Mucosa of rectum (tissue), 2 donors: ENCODE results near the gene IGF2R.
"Not testable (repeated sequence)": the region's sequence is repeated elsewhere in the genome, so short reads cannot be mapped to it uniquely, and the experiment has no call there.

Source experiments
- H3K27ac ChIP-seq, 2 donors: one replicate each; pipeline ENCODE4 v1.7.0; 2013; ENCODE audit warnings: inconsistent platforms in 2 of 2, low read depth in 2 of 2, low read length in 2 of 2
- H3K27me3 ChIP-seq, 2 donors: one replicate each; pipeline ENCODE4 v1.7.0; 2013; ENCODE audit warnings: low read length in 2 of 2; ENCODE audit not compliant: control insufficient read depth in 2 of 2, insufficient read depth in 2 of 2
- H3K36me3 ChIP-seq, 2 donors: one replicate each; pipeline ENCODE4 v1.7.0; 2013; ENCODE audit warnings: low read length in 2 of 2; ENCODE audit not compliant: control insufficient read depth in 2 of 2, insufficient read depth in 2 of 2
- H3K4me1 ChIP-seq, 2 donors: one replicate each; pipeline ENCODE4 v1.7.0; 2013; ENCODE audit warnings: low read length in 2 of 2, mild to moderate bottlenecking in 1 of 2; ENCODE audit not compliant: control insufficient read depth in 2 of 2, insufficient read depth in 2 of 2
- H3K4me3 ChIP-seq, 2 donors: one replicate each; pipeline ENCODE4 v1.7.0; 2013; ENCODE audit warnings: low read length in 2 of 2
- H3K9ac ChIP-seq, 2 donors: one replicate each; pipeline ENCODE4 v1.7.0; 2013; ENCODE audit warnings: low read length in 2 of 2, low read depth in 1 of 2, mild to moderate bottlenecking in 1 of 2
- H3K9me3 ChIP-seq, 2 donors: one replicate each; pipeline ENCODE4 v1.7.0; 2013; ENCODE audit warnings: low read length in 2 of 2; ENCODE audit not compliant: control insufficient read depth in 2 of 2
- donor health status: healthy.
- donor health status: Normal muscosa, but diverticular disease.

Gene IGF2R

GRCh38 chr6:160139420-160139851 is 170.6 kb downstream of the IGF2R start:
- Histone ChIP-seq H3K27ac (no peak overlapping the region), H3K36me3 (no peaks in the 10 kb centered on the region), H3K9ac (no peak overlapping the region), H3K27me3 (no peaks in the 10 kb centered on the region), H3K4me1 (peaks cover 6 to 8% of the 10 kb centered on the region in 2 donors), H3K4me3 (no peak overlapping the region), H3K9me3 (no peaks in the 10 kb centered on the region)

DNA sequence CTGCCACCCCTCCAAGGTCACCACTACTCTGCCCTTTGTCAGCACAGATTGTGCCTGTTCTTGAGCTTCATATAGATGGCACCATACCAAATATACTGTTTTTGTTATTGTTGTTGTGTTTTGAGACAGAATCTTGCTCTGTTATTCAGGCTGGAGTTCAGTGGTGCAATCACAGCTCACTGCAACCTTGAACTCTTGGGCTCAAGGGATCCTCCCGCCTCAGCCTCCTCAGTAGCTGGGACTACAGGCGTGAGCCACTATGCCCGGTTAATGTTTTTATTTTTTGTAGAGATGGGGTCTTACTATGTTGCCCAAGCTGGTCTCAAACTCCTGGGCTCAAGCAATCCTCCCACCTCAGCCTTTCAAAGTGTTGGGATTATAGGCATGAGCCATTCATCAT is 171.6 kb downstream of the IGF2R start:
- H3K36me3 ChIP-seq, H3K27me3 ChIP-seq, H3K9ac ChIP-seq, H3K9me3 ChIP-seq, H3K4me1 ChIP-seq, H3K4me3 ChIP-seq, H3K27ac ChIP-seq: not testable (repeated sequence)

DNA sequence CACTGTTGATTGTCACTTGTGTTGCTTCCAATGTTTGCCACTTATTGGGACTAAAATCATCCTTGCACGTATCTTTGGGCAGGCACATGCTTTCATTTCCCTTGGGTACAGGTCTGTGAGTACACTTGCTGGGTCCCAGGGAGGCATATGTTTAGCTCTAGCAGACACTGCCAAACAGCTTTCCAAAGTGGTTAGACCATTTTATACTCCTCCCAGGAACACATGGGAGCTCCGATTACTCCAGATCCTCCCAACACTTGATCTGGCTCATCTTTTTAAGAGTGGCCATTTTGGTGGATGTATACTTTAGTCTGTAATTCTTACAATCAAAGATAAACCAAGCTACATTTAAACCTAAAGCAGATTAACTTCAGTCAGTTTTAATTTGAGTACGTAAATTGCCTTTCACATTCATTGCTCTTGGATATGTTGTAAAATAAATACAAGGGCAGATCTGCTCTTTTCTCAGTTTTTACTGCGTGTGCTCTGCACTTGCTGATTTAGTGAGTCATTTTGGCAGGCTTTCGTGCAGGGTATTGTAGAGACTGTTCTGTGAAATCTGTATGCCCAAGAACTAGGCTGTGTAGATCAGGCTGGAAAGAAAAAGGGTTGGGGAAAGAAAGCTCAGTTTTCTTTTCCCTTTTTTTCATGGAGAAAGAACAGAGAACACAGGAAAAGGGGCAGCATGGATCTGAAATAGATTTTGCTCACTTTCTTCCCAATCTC is 172.3 kb downstream of the IGF2R start:
- Histone ChIP-seq H3K4me3 (no peak overlapping the region), H3K27me3 (no peaks in the 10 kb centered on the region), H3K9ac (no peak overlapping the region), H3K9me3 (no peaks in the 10 kb centered on the region), H3K27ac (peak overlapping the region; percentile 11 to 45), H3K36me3 (no peaks in the 10 kb centered on the region), H3K4me1 (peaks cover 6 to 8% of the 10 kb centered on the region in 2 donors)

- Histone ChIP-seq H3K4me3 (no peak overlapping the region), H3K27me3 (no peaks in the 10 kb centered on the region), H3K36me3 (no peaks in the 10 kb centered on the region), H3K4me1 (peaks cover 6 to 8% of the 10 kb centered on the region in 2 donors), H3K9ac (no peak overlapping the region), H3K9me3 (no peaks in the 10 kb centered on the region), H3K27ac (no peak overlapping the region)
These were observed 173.3 kb downstream of the IGF2R start for GRCh38 chr6:160142115-160142715.

- Histone ChIP-seq H3K9me3 (no peaks in the 10 kb centered on the region), H3K4me1 (peaks cover 0 to 4% of the 10 kb centered on the region in 2 donors), H3K4me3 (no peak overlapping the region), H3K9ac (no peak overlapping the region), H3K36me3 (no peaks in the 10 kb centered on the region), H3K27ac (no peak overlapping the region), H3K27me3 (no peaks in the 10 kb centered on the region)
These were observed 177.7 kb downstream of the IGF2R start for GRCh38 chr6:160146454-160147145.

GRCh38 chr6:160147146-160147536 is 178.3 kb downstream of the IGF2R start:
- no peaks in the 10 kb centered on the region for H3K36me3 ChIP-seq
- H3K9me3 ChIP-seq = no peaks in the 10 kb centered on the region
- no peak overlapping the region for H3K27ac ChIP-seq
- H3K9ac ChIP-seq = no peak overlapping the region
- no peaks in the 10 kb centered on the region for H3K27me3 ChIP-seq
- no peak overlapping the region for H3K4me3 ChIP-seq
- H3K4me1 ChIP-seq = no peaks in the 10 kb centered on the region

GRCh38 chr6:160154471-160154870 is 185.6 kb downstream of the IGF2R start:
- no peaks in the 10 kb centered on the region for H3K27me3 ChIP-seq
- no peak overlapping the region for H3K27ac ChIP-seq
- H3K36me3 ChIP-seq = no peaks in the 10 kb centered on the region
- H3K4me3 ChIP-seq = no peak overlapping the region
- H3K4me1 ChIP-seq = no peaks in the 10 kb centered on the region
- no peaks in the 10 kb centered on the region for H3K9me3 ChIP-seq
- no peak overlapping the region for H3K9ac ChIP-seq

- Histone ChIP-seq H3K9me3 (no peaks in the 10 kb centered on the region), H3K36me3 (no peaks in the 10 kb centered on the region), H3K4me3 (no peak overlapping the region), H3K27ac (no peak overlapping the region), H3K4me1 (peaks cover 6 to 8% of the 10 kb centered on the region in 2 donors), H3K9ac (no peak overlapping the region), H3K27me3 (no peaks in the 10 kb centered on the region)
These were observed 188.0 kb downstream of the IGF2R start for GRCh38 chr6:160156842-160157241.

DNA sequence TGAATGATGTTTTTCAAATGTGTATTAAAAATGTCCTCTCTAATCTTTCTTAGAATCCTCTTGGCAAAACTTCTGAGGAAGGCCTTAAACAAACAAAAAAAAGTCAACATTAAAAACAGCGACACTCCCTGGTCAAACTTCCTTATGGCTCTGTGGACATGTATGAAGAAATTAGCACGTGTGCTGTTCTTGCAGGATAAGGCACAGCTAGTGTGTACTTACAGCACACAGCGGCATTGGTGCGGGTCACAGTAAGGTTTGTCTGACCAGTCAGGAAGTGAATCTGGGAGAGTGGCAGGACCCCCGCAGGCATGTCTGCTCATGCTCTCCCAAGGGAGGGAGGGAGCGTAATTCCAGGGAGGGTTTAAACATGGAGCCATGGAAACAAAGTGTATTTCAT is 191.6 kb downstream of the IGF2R start:
- Histone ChIP-seq H3K4me1 (peaks cover 6 to 8% of the 10 kb centered on the region in 2 donors), H3K27me3 (no peaks in the 10 kb centered on the region), H3K36me3 (no peaks in the 10 kb centered on the region), H3K4me3 (no peak overlapping the region), H3K27ac (peak overlapping the region; percentile 17 to 38), H3K9me3 (no peaks in the 10 kb centered on the region), H3K9ac (no peak overlapping the region)
